ENCODE data around the gene RNFT2.

DNA sequence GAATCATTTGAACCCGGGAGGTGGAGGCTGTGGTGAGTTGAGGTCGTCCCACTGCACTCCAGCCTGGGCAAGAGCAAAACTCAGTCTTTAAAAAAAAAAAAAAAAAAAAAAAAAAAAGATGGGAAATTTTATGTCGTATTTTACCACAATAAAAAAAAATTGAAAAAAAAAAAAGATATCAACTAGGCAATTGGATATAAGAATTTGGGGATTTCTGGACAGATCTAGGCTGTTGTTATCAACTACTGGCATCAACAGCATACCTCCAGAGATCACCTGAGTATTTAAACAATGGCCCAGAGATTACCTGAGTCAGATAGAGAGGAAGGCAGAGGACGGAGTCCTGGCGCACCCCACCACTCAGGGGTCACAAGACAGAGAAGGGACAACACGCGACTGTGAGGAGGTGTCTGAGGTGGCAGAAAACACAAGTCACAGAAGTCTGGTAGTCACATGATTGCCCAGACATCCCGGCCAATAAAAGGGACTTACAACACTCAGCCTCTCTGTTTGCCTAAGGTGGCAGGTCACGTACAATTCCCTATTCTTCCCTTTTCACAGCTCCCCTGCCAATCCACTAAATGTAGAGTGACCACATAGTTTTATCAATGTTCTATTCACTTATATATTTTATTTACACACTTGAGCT is 2.0 kb upstream of the RNFT2 start:
- TF ChIP-seq POLR2A (IDR thresholded peaks at IDR 0.05): no peak
- TF ChIP-seq CTCF (IDR thresholded peaks at IDR 0.05): no peak

All from lower leg skin (tissue), 3 donors.